GM11168 (cell line): ENCODE data around the gene RESP18.
"Not testable (repeated sequence)": the region's sequence is repeated elsewhere in the genome, so short reads cannot be mapped to it uniquely, and the experiment has no call there.

ENCODE experiments used
- in situ Hi-C: fragments of 300-500 bp; cut with MboI; formaldehyde crosslinking; loops from one replicate; pipeline ENCODE4 v1.12.0; 2022; ENCODE audit warnings: low sequenced_read_pairs; ENCODE audit not compliant: unreplicated experiment

Gene RESP18

GRCh38 chr2:219327719-219328118, 4.8 kb downstream of the RESP18 start:
- in situ Hi-C loops, result no loop called here

GRCh38 chr2:219325657-219326315, 6.8 kb downstream of the RESP18 start:
- in situ Hi-C loops, result no loop called here

- in situ Hi-C loops, result no loop called here
These were observed 7.4 kb downstream of the RESP18 start for GRCh38 chr2:219325136-219325535.

- in situ Hi-C loops, result no loop called here
These were observed 9.1 kb downstream of the RESP18 start for GRCh38 chr2:219323434-219323833.

GRCh38 chr2:219314804-219315468, 17.6 kb downstream of the RESP18 start:
- in situ Hi-C loops, result no loop called here

GRCh38 chr2:219312683-219313263, 19.8 kb downstream of the RESP18 start:
- in situ Hi-C loops, result not testable (repeated sequence)

- in situ Hi-C loops, result no loop called here
These were observed 23.3 kb downstream of the RESP18 start, which contains the start of gene PTPRN for GRCh38 chr2:219309278-219309677. Gene PTPRN (minus strand): TSS chr2:219309401. CDS start chr2:219309332, 69 bp downstream.

GRCh38 chr2:219308142-219309101, 24.1 kb downstream of the RESP18 start:
- in situ Hi-C loops, result no loop called here

GRCh38 chr2:219306047-219306446, 26.5 kb downstream of the RESP18 start:
- in situ Hi-C loops, result no loop called here

GRCh38 chr2:219304223-219304622, 28.3 kb downstream of the RESP18 start:
- in situ Hi-C loops, result no loop called here

GRCh38 chr2:219302412-219302968, 30.1 kb downstream of the RESP18 start:
- in situ Hi-C loops, result no loop called here

GRCh38 chr2:219300022-219300421, 32.5 kb downstream of the RESP18 start:
- in situ Hi-C loops, result no loop called here

- in situ Hi-C loops, result no loop called here
These were observed 33.2 kb downstream of the RESP18 start for GRCh38 chr2:219299372-219299760.

- in situ Hi-C loops, result no loop called here
These were observed 33.7 kb downstream of the RESP18 start for GRCh38 chr2:219298759-219299371.

GRCh38 chr2:219297766-219298456, 34.6 kb downstream of the RESP18 start:
- in situ Hi-C loops, result no loop called here

- in situ Hi-C loops, result no loop called here
These were observed 35.7 kb downstream of the RESP18 start for GRCh38 chr2:219296631-219297391.

- in situ Hi-C loops, result no loop called here
These were observed 36.4 kb downstream of the RESP18 start for GRCh38 chr2:219296142-219296541.
